ENCODE results near the gene ICE1. TPM values are rescaled to one million over a fixed set of nuclear protein-coding genes. Genes with fewer than 3 reads are reported as not detected.

ICE1 gene
- total RNA-seq, 1 donor, result 11.6 TPM

GRCh38 chr5:5532306-5533076, 110.0 kb downstream of the ICE1 start:
- no peak for DNase-seq (ENCODE audit: low read depth in 2 of 3, low spot score in 2 of 3)

DNA sequence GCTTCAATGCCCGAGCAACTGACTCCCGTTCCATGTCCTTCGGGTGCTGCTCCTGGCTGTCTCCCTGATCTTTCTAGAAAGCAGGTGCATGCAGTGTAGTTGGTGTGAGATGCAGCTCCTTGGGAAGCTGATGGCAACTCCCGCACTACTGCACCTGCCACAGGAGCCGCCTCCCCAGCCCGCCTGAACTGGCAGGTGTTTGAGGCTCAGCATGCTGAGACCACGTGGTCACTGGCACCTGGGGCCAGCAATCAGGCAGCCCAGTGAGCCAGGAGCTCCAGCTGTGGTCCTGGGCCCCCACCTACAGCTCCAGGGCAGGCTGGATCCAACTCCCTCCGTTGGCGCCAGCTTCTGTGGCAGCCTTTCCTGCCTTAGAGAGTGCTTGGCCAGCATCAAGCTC, 111.5 kb downstream of the ICE1 start:
- no peak for DNase-seq (ENCODE audit: low read depth in 2 of 3, low spot score in 2 of 3)

GRCh38 chr5:5534333-5534732, 111.9 kb downstream of the ICE1 start:
- DNase-seq (ENCODE audit: low read depth in 2 of 3, low spot score in 2 of 3), result no peak

- no peak for DNase-seq (ENCODE audit: low read depth in 2 of 3, low spot score in 2 of 3)
Measured at GRCh38 chr5:5536871-5537270, 114.4 kb downstream of the ICE1 start.

DNA sequence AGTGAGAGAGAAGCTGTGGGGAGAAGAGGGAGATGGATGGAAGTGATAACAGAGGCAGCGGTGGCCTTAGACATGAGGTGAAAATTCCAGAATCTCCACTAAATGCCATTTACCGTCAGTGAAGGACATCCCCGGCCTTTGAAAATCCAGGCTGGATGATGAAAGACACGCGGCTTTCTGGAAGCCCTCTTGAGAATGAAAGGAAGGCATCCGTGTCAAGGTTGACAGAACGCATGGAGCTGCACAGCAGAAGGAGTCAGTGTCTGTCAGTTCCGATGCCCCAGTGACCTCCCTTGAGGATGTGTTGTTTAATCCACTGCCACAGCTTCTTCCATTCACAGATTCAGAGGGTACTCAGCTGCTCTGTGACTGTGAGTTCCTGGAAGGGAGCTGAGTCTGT, 114.9 kb downstream of the ICE1 start:
- no peak for DNase-seq (ENCODE audit: low read depth in 2 of 3, low spot score in 2 of 3)

- DNase-seq (ENCODE audit: low read depth in 2 of 3, low spot score in 2 of 3), result no peak
Measured at GRCh38 chr5:5539590-5539989, 117.1 kb downstream of the ICE1 start.

Measured in hematopoietic multipotent progenitor cell (in vitro differentiated cells).